MCF 10A (cell line): ENCODE results near the gene PTX4. TPM values are rescaled to one million over a fixed set of nuclear protein-coding genes. Genes with fewer than 3 reads are reported as not detected.

Experiments
- BruUV-seq: library from RNA; stranded (reverse); fragments of 400-500 nt; replicated peaks from 2 replicates; lab custom pipeline; 2021; lab: Mats Ljungman, UMichigan
- CTCF ChIA-PET: fragments of 300-600 bp; sonication (Branson Sonifier 250); formaldehyde crosslinking; extraction: SDS; loops from one replicate; lab custom pipeline; 2021; ENCODE audit warnings: antibody characterized with exemption, inconsistent platforms; lab: Yijun Ruan, JAX
- POLR2A ChIA-PET: fragments of 300-600, 350-650 bp; sonication (Branson Sonifier 250); formaldehyde crosslinking; extraction: SDS; loops from one replicate; lab custom pipeline; 2020; ENCODE audit warnings: antibody characterized with exemption, inconsistent platforms; lab: Yijun Ruan, JAX
- DNase-seq: peaks from one replicate; pipeline ENCODE4 v3.0.0-alpha.2; 2018; ENCODE audit not compliant: unreplicated experiment
- H3K27ac Mint-ChIP-seq: one replicate; pipeline ENCODE4 v1.8.0; 2022; ENCODE audit warnings: mild to moderate bottlenecking, low read depth, mixed read lengths; ENCODE audit not compliant: unreplicated experiment
- H3K27me3 Mint-ChIP-seq: one replicate; pipeline ENCODE4 v1.8.0; 2022; ENCODE audit warnings: mixed read lengths; ENCODE audit not compliant: insufficient read depth, unreplicated experiment
- H3K36me3 Mint-ChIP-seq: one replicate; pipeline ENCODE4 v1.8.0; 2022; ENCODE audit warnings: mild to moderate bottlenecking, moderate library complexity, mixed read lengths; ENCODE audit not compliant: insufficient read depth, unreplicated experiment
- H3K4me1 Mint-ChIP-seq: one replicate; pipeline ENCODE4 v1.8.0; 2022; ENCODE audit warnings: mixed read lengths; ENCODE audit not compliant: insufficient read depth, unreplicated experiment
- H3K4me3 Mint-ChIP-seq: one replicate; pipeline ENCODE4 v1.8.0; 2022; ENCODE audit warnings: mild to moderate bottlenecking, moderate library complexity, mixed read lengths; ENCODE audit not compliant: unreplicated experiment
- H3K9me3 Mint-ChIP-seq: one replicate; pipeline ENCODE4 v1.8.0; 2022; ENCODE audit warnings: mixed read lengths; ENCODE audit not compliant: unreplicated experiment
- intact Hi-C: fragments of 100-400 bp; cut with micrococcal nuclease; formaldehyde crosslinking; loops from 2 replicates; pipeline ENCODE4 v1.14.1; 2022
- total RNA-seq: library from RNA; stranded (reverse); gene quantifications from 2 replicates; pipeline ENCODE4 v1.2.3, GENCODE V29; 2022
- TF ChIP-seq, protein P1 (sequence below): fragments of 200-600 bp; IDR thresholded peaks from one replicate; pipeline ENCODE4 v1.8.0; 2022; ENCODE audit warnings: antibody characterized with exemption, mild to moderate bottlenecking; ENCODE audit not compliant: unreplicated experiment

Gene PTX4
- total RNA-seq, 1 experiment from 2014 or later, result not detected

DNA sequence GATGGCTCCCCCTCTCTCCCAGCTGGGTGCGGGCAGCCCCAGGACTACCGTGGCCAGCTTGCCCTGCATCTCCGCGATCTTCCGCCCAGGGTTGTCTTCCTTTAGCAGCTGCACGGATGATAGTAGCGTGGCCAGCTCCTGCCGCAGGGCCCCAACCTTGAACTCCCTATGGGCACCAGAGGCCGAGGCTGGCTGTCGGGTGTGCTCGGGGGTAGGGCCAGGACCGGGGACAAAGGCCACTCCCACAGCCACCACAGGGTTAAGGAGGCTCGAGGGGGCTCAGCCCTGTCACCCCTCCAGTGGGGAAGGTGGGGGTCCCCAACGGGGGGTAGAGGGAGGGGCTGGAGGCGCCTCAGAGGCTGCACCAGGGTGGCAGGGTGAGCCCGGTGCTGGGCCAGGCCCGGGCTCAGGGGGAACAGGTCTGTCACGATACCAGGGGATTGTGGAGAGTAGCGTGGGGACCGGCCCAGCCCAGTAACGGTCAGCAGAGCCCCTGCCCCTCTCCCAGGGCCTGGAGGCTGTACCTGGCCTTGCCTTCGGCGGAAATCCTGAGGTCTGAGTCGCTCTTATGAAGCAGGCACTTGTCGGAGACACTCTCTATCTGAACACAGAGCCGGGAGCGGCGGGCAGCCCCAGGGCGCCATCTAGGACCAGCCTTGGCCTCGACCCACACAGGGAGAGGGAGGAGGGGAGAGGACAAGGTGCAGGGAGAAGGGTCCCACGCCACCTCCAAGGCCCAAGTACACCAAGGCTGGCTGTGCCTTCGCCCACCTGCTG, 52.6 kb downstream of the PTX4 start:
- no peaks in the 10 kb centered on the region for H3K36me3 Mint-ChIP-seq
- no peak overlapping the region for H3K4me3 Mint-ChIP-seq
- POLR2A ChIA-PET, result interaction anchor here (0.9 kb wide), 1 partner anchor 14 kb away, joined by 3 read pairs; no protein-coding TSS in a partner anchor
- no peak for DNase-seq
- H3K9me3 Mint-ChIP-seq, result no peaks in the 10 kb centered on the region
- BruUV-seq, result no TSS peak
- H3K27ac Mint-ChIP-seq, result no peak overlapping the region
- TF ChIP-seq, protein P1, sequence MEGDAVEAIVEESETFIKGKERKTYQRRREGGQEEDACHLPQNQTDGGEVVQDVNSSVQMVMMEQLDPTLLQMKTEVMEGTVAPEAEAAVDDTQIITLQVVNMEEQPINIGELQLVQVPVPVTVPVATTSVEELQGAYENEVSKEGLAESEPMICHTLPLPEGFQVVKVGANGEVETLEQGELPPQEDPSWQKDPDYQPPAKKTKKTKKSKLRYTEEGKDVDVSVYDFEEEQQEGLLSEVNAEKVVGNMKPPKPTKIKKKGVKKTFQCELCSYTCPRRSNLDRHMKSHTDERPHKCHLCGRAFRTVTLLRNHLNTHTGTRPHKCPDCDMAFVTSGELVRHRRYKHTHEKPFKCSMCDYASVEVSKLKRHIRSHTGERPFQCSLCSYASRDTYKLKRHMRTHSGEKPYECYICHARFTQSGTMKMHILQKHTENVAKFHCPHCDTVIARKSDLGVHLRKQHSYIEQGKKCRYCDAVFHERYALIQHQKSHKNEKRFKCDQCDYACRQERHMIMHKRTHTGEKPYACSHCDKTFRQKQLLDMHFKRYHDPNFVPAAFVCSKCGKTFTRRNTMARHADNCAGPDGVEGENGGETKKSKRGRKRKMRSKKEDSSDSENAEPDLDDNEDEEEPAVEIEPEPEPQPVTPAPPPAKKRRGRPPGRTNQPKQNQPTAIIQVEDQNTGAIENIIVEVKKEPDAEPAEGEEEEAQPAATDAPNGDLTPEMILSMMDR, result no peak
- no peaks in the 10 kb centered on the region for H3K4me1 Mint-ChIP-seq
- CTCF ChIA-PET, result no interaction called here
- H3K27me3 Mint-ChIP-seq, result no peaks in the 10 kb centered on the region
- intact Hi-C loops, result no loop called here

Other genes with a start within 250 kb of the PTX4 start
- gene TPSAB1, start 248.2 kb downstream of the PTX4 start, total RNA-seq, result not detected in 2 replicates
- gene TPSD1, start 232.9 kb downstream of the PTX4 start, total RNA-seq, result not detected in 2 replicates
- gene UBE2I, start 179.3 kb downstream of the PTX4 start, total RNA-seq, result 163 and 172 TPM in 2 replicates
- gene BAIAP3, start 155.3 kb downstream of the PTX4 start, total RNA-seq, result 0.49 and 0.75 TPM in 2 replicates
- 49.6 and 58.2 TPM in 2 replicates for gene TSR3, start 137.1 kb downstream of the PTX4 start, total RNA-seq
- gene GNPTG, start 137.0 kb downstream of the PTX4 start, total RNA-seq, result 37.6 and 41.6 TPM in 2 replicates
- 12.3 and 13.4 TPM in 2 replicates for gene UNKL, start 74.2 kb downstream of the PTX4 start, total RNA-seq
- gene UQCC4, start 68.2 kb downstream of the PTX4 start, total RNA-seq, result 19.1 and 21.4 TPM in 2 replicates
- not detected in 2 replicates for gene PERCC1, start 57.9 kb downstream of the PTX4 start, total RNA-seq
- gene CCDC154, start 44.4 kb downstream of the PTX4 start, total RNA-seq, result 0.28 and 1.2 TPM in 2 replicates
- gene CLCN7, start 13.9 kb downstream of the PTX4 start, total RNA-seq, result 60.0 and 69.5 TPM in 2 replicates
- 27.7 and 31.3 TPM in 2 replicates for gene TELO2, start 4.4 kb upstream of the PTX4 start, total RNA-seq
- gene TMEM204, start 44.7 kb upstream of the PTX4 start, total RNA-seq, result not detected in 2 replicates
- 18.6 and 19.7 TPM in 2 replicates for gene IFT140, start 123.1 kb upstream of the PTX4 start, total RNA-seq
- 21.8 and 26.3 TPM in 2 replicates for gene CRAMP1, start 123.4 kb upstream of the PTX4 start, total RNA-seq
- 111 and 131 TPM in 2 replicates for gene JPT2, start 189.3 kb upstream of the PTX4 start, total RNA-seq
- 77.4 and 86.6 TPM in 2 replicates for gene MAPK8IP3, start 217.3 kb upstream of the PTX4 start, total RNA-seq